SK-N-MC (cell line): ENCODE measurements around the gene AP5S1.

Experiments used
- EZH2 ChIP-seq: fragments of 200-600 bp; sonication (generic); IDR thresholded peaks from one replicate; pipeline ENCODE4 v1.6.1; 2017; ENCODE audit warnings: antibody characterized with exemption
- FOXP2 ChIP-seq: optimal IDR thresholded peaks from 2 replicates; pipeline ENCODE3; 2011; ENCODE audit warnings: mild to moderate bottlenecking, moderate library complexity; ENCODE audit not compliant: insufficient read depth; ENCODE audit errors: extremely low read length, control extremely low read depth
- POLR2AphosphoS5 ChIP-seq: IDR thresholded peaks from 2 replicates; pipeline ENCODE4 v1.6.1; 2012; ENCODE audit warnings: mild to moderate bottlenecking, low read depth, low read length, borderline replicate concordance

GRCh38 chr20:3798908-3799248 is 21.5 kb upstream of the AP5S1 start:
- TF ChIP-seq POLR2AphosphoS5, result no peak; the same call in 1 of the 2 replicates
- TF ChIP-seq EZH2, result no peak
- no peak for TF ChIP-seq FOXP2
